OCI-LY3 (cell line): ENCODE data around the gene DDT.
"Not testable (repeated sequence)": the region's sequence is repeated elsewhere in the genome, so short reads cannot be mapped to it uniquely, and the experiment has no call there.

Experiments
- CTCF ChIP-seq: fragments of 200-600, 300-600 bp; sonication (generic); IDR thresholded peaks from 2 replicates; pipeline ENCODE4 v1.5.1; 2014; ENCODE audit warnings: antibody characterized with exemption, low read length, low read depth
- EZH2phosphoT487 ChIP-seq: fragments of 200-600 bp; shearing (Covaris generic); IDR thresholded peaks from 2 replicates; pipeline ENCODE4 v1.6.1; 2018; ENCODE audit warnings: antibody characterized with exemption, mixed run types, low read depth

GRCh38 chr22:23974836-23975352, 653 bp upstream of the DDT start:
- TF ChIP-seq CTCF, EZH2phosphoT487: not testable (repeated sequence)
